Measurements from ENCODE around the gene FLT4. TPM values are rescaled to one million over a fixed set of nuclear protein-coding genes. Genes with fewer than 3 reads are reported as not detected.

Gene FLT4
- total RNA-seq, 1 experiment from 2014 or later: not detected

DNA sequence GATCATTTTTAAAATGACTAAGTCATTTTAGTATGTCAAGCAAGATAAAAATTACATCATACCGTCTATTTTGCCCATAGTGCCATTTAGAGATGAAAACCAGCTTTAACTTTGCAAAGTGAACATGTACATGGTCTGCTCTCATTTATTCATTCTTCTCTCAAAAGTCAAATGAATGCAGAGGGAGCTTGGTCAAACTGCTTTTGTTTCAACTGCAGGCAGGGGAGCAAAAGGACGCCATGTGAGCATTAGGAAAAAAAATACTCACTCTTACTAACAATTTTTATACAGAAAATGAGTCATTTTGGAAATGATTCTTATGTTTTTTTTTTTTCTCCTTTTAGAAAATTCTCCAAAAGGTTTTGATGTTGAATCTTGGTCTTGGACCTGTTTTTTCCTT, 73.8 kb downstream of the FLT4 start:
- CTCF ChIA-PET: no interaction called here
- Histone ChIP-seq H3K36me3 (ENCODE audit: low read depth, low read length) (peaks cover 5% of the 10 kb centered on the region), H3K9ac (ENCODE audit: low read length) (no peak overlapping the region), H3K4me2 (ENCODE audit: low read length) (no peak overlapping the region), H3K9me2 (replicated peaks; ENCODE audit: low read length) (no peaks in the 10 kb centered on the region), H3F3A (ENCODE audit: low read length, unreplicated experiment) (no peaks in the 10 kb centered on the region), H2AFZ (ENCODE audit: low read length) (no peak overlapping the region), H3K4me1 (ENCODE audit: insufficient read depth, low read length) (no peaks in the 10 kb centered on the region), H3K4me3 (ENCODE audit: low read length) (no peak overlapping the region), H3K79me2 (ENCODE audit: low read length) (no peaks in the 10 kb centered on the region), H3K27me3 (ENCODE audit: low read length) (no peaks in the 10 kb centered on the region), H4K20me1 (ENCODE audit: low read length) (no peaks in the 10 kb centered on the region), H3K9me3 (ENCODE audit: low read length) (no peaks in the 10 kb centered on the region), H3K27ac (ENCODE audit: low read length) (no peak overlapping the region)
- DNase-seq (no peak), ATAC-seq (no peak)
- TF ChIP-seq, protein P1, sequence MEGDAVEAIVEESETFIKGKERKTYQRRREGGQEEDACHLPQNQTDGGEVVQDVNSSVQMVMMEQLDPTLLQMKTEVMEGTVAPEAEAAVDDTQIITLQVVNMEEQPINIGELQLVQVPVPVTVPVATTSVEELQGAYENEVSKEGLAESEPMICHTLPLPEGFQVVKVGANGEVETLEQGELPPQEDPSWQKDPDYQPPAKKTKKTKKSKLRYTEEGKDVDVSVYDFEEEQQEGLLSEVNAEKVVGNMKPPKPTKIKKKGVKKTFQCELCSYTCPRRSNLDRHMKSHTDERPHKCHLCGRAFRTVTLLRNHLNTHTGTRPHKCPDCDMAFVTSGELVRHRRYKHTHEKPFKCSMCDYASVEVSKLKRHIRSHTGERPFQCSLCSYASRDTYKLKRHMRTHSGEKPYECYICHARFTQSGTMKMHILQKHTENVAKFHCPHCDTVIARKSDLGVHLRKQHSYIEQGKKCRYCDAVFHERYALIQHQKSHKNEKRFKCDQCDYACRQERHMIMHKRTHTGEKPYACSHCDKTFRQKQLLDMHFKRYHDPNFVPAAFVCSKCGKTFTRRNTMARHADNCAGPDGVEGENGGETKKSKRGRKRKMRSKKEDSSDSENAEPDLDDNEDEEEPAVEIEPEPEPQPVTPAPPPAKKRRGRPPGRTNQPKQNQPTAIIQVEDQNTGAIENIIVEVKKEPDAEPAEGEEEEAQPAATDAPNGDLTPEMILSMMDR (conservative IDR thresholded peaks at IDR 0.05; ENCODE audit: low read depth, low read length): no peak
- TF ChIP-seq EZH2 (IDR thresholded peaks at IDR 0.05; ENCODE audit: low read length, unreplicated experiment) (no peak), EZH2phosphoT487 (IDR thresholded peaks at IDR 0.05; ENCODE audit: borderline replicate concordance, low read length) (no peak)
- no TSS peak for BruUV-seq (replicated peaks)
- POLR2A ChIA-PET (ENCODE audit: unreplicated experiment): no interaction called here
- intact Hi-C loops (cut with micrococcal nuclease): no loop called here

GRCh38 chr5:180568914-180569313, 80.5 kb downstream of the FLT4 start:
- ATAC-seq (no peak), DNase-seq (no peak)
- peaks cover 14% of the 10 kb centered on the region; the same call in 1 of the 2 replicates for H3K36me3 ChIP-seq (ENCODE audit: low read depth, low read length)
- H3K9me2 ChIP-seq (replicated peaks; ENCODE audit: low read length): no peaks in the 10 kb centered on the region
- no peak overlapping the region for H3K4me2 ChIP-seq (ENCODE audit: low read length)
- H3K4me3 ChIP-seq (ENCODE audit: low read length): no peak overlapping the region
- no peak overlapping the region for H3K9ac ChIP-seq (ENCODE audit: low read length)
- no TSS peak for BruUV-seq (replicated peaks)
- H2AFZ ChIP-seq (ENCODE audit: low read length): no peak overlapping the region
- no peaks in the 10 kb centered on the region for H3K9me3 ChIP-seq (ENCODE audit: low read length)
- no peaks in the 10 kb centered on the region for H3K79me2 ChIP-seq (ENCODE audit: low read length)
- ChIA-PET POLR2A (ENCODE audit: unreplicated experiment) (no interaction called here), CTCF (no interaction called here)
- H3K4me1 ChIP-seq (ENCODE audit: insufficient read depth, low read length): no peaks in the 10 kb centered on the region
- H3K27me3 ChIP-seq (ENCODE audit: low read length): no peaks in the 10 kb centered on the region
- no peak overlapping the region for H3K27ac ChIP-seq (ENCODE audit: low read length)
- no peaks in the 10 kb centered on the region for H4K20me1 ChIP-seq (ENCODE audit: low read length)
- TF ChIP-seq, protein P1 (conservative IDR thresholded peaks at IDR 0.05; ENCODE audit: low read depth, low read length): no peak
- TF ChIP-seq EZH2 (IDR thresholded peaks at IDR 0.05; ENCODE audit: low read length, unreplicated experiment) (no peak), EZH2phosphoT487 (IDR thresholded peaks at IDR 0.05; ENCODE audit: borderline replicate concordance, low read length) (no peak)
- H3F3A ChIP-seq (ENCODE audit: low read length, unreplicated experiment): no peaks in the 10 kb centered on the region
- intact Hi-C loops (cut with micrococcal nuclease): no loop called here

- H3F3A ChIP-seq (ENCODE audit: low read length, unreplicated experiment): no peaks in the 10 kb centered on the region
- intact Hi-C loops (cut with micrococcal nuclease): no loop called here
- no peaks in the 10 kb centered on the region for H4K20me1 ChIP-seq (ENCODE audit: low read length)
- H3K4me3 ChIP-seq (ENCODE audit: low read length): no peak overlapping the region
- H3K9me2 ChIP-seq (replicated peaks; ENCODE audit: low read length): no peaks in the 10 kb centered on the region
- no peak overlapping the region for H3K9ac ChIP-seq (ENCODE audit: low read length)
- H3K36me3 ChIP-seq (ENCODE audit: low read depth, low read length): peaks cover 9% of the 10 kb centered on the region; the same call in 1 of the 2 replicates
- H3K27me3 ChIP-seq (ENCODE audit: low read length): no peaks in the 10 kb centered on the region
- BruUV-seq (replicated peaks): no TSS peak
- no peak overlapping the region for H3K27ac ChIP-seq (ENCODE audit: low read length)
- H3K4me1 ChIP-seq (ENCODE audit: insufficient read depth, low read length): no peaks in the 10 kb centered on the region
- ChIA-PET POLR2A (ENCODE audit: unreplicated experiment) (no interaction called here), CTCF (no interaction called here)
- ATAC-seq (no peak), DNase-seq (no peak)
- TF ChIP-seq EZH2 (IDR thresholded peaks at IDR 0.05; ENCODE audit: low read length, unreplicated experiment): no peak
- H2AFZ ChIP-seq (ENCODE audit: low read length): no peak overlapping the region
- peaks cover 4% of the 10 kb centered on the region; the same call in 1 of the 2 replicates for H3K79me2 ChIP-seq (ENCODE audit: low read length)
- no peaks in the 10 kb centered on the region for H3K9me3 ChIP-seq (ENCODE audit: low read length)
- H3K4me2 ChIP-seq (ENCODE audit: low read length): no peak overlapping the region
These were observed 85.4 kb downstream of the FLT4 start for GRCh38 chr5:180563994-180564393.

Data from PC-3 (cell line).